ENCODE measurements around the gene RNF32.
"Not testable (repeated sequence)": the region's sequence is repeated elsewhere in the genome, so short reads cannot be mapped to it uniquely, and the experiment has no call there.

Gene RNF32

DNA sequence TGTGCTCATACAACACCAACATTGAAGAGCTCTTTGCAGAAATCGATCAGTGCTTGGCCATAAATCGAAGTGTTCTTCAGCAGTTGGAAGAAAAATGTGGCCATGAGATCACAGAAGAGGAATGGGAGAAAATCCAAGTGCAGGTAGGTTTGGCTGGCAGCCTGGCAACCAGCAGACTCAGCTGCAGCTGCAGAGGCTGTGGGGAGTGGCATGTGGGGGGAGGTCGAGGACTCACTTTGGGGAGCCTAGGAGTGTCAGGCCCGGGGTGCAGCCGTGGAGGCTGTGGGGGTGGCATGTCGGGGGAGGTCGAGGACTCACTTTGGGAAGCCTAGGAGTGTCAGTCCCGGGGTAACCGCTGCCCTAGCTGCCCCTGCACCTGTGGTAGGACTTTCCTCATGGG lies 35.1 kb downstream of the RNF32 start:
- DNase-seq (ENCODE audit: low read depth): no peak

DNA sequence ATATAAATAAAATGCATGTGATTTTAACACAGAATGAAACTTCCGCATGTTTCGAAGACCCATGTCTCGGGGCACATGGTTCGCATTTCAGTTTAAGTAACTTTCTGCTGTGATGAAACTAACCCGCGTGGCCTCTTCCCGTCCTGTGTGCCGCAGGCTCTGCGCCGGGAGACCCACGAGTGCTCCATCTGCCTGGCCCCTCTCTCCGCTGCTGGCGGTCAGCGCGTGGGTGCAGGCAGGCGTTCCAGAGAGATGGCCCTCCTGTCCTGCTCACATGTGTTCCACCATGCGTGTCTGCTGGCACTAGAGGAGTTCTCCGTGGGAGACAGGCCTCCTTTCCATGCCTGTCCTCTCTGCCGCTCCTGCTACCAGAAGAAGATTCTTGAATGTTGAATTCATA lies 35.7 kb downstream of the RNF32 start:
- no peak for DNase-seq (ENCODE audit: low read depth)

DNA sequence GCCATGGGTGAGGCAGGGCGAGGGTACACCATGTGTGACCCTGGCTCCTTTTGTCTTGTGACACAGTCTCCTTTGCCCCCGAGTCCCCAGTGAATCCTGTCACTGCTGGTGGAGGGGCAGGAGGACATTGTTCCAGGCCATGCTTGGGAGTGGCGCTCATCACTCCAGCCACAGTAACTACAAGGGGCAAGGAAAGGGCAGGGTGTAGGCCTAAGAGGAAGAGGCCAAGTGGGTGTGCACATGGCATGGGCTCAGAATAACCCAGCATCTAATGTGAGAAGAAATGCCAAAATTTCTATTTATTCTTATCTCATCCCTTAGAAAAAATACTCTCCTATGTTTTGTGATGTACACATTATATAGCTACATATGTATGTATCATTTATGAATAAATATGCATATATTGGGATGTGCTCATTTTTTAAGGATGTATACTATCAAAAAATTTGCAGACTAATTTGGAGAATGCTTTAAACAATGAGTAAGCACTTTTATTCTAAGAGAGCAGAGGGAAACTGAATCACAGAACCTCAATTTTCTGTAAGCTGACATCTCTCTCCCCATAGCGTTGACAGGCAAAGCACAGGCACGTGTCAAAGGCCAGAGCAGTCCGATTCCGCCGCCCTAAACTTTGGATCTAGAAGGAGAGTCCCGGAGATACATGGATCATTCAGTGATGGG lies 36.9 kb downstream of the RNF32 start:
- DNase-seq (ENCODE audit: low read depth): no peak

- DNase-seq (ENCODE audit: low read depth): no peak
Observed at GRCh38 chr7:156680281-156680680, 39.7 kb downstream of the RNF32 start.

DNA sequence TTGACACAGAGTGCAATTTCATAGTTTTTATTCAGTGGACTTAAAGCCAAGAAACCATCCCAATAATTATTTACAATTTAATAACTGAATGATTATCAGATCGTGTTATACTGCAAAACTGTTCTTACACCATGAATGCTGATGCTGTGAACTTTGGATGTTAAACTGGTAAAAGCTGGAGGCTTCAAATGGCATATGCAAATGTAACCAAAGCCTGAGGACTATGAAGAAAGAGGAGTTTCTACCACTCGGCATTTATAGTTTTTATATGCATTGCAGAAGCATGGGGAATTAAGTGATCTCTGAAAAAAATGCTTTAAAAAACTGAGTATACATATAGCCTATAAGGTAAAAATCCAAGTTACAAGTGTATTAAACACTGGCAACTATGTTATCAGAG lies 42.4 kb downstream of the RNF32 start:
- no peak for DNase-seq (ENCODE audit: low read depth)

DNA sequence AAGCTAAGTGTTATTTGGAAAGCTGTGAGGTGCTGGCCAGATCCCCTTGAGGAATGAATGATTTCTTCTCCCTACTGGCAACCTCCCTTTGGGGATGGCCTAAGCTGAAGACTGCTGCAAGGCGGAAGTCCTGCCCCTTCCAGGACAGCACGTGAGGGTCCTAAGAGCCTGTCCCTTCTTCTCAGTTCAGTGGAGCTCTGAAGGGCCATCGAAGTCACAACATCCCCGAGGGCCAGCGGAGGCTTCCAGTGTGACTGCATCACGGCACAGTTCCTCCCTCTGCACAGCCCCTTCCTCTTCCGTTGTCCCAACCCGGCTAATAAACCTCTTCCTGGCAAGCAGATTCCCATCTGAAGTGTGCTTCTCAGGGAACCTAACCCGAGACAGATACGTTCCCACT lies 43.7 kb downstream of the RNF32 start:
- no peak for DNase-seq (ENCODE audit: low read depth)

- DNase-seq (ENCODE audit: low read depth): no peak
Observed at GRCh38 chr7:156684661-156685060, 44.1 kb downstream of the RNF32 start.

GRCh38 chr7:156691764-156692163 lies 51.2 kb downstream of the RNF32 start:
- DNase-seq (ENCODE audit: low read depth): no peak

- DNase-seq (ENCODE audit: low read depth): no peak
Observed at GRCh38 chr7:156692849-156693248, 52.3 kb downstream of the RNF32 start.

DNA sequence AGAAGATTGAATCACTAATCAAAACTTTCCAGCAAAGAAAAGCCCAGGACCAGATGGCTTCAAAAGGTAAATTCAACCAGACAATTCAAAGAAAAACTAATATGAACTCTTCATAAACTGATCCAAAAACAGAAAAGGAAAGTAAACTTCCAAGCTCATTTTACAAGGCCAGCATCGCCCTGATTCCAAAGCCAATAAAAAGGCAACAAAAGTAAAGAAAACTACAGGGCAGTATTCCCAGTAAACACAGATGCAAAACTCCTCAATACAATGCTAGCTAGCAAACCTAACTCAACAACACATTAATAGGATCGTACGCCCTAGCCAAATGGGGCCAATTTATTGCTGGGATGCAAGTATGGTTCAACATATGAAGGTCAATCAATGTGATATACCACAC lies 53.1 kb downstream of the RNF32 start:
- DNase-seq (ENCODE audit: low read depth): no peak

- not testable (repeated sequence) for DNase-seq (ENCODE audit: low read depth)
Observed at GRCh38 chr7:156697283-156697682, 56.7 kb downstream of the RNF32 start.

GRCh38 chr7:156698512-156698911 lies 57.9 kb downstream of the RNF32 start:
- DNase-seq (ENCODE audit: low read depth): not testable (repeated sequence)

- DNase-seq (ENCODE audit: low read depth): not testable (repeated sequence)
Observed at GRCh38 chr7:156701787-156702186, 61.2 kb downstream of the RNF32 start.

DNA sequence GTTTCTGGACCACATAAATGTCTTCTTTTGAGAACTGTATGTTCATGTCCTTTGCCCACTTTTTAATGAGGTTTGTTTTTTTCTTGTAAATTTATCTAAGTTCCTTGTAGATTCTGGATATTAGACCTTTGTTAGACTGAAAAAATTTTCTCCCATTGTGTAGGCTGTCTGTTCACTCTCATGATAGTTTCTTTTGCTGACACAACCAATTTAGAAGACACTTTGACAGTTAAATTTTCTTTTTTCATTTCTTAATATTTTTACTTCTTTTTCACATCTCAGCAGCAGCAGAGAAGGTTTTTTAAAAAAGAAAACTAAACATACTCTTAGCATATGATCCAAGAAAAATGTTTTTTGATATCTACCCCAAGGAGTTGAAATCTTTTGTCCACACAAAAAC lies 61.8 kb downstream of the RNF32 start:
- no peak for DNase-seq (ENCODE audit: low read depth)

- DNase-seq (ENCODE audit: low read depth): no peak
Observed at GRCh38 chr7:156703209-156703608, 62.6 kb downstream of the RNF32 start.

GRCh38 chr7:156703773-156704482 lies 63.4 kb downstream of the RNF32 start:
- DNase-seq (ENCODE audit: low read depth): no peak

DNA sequence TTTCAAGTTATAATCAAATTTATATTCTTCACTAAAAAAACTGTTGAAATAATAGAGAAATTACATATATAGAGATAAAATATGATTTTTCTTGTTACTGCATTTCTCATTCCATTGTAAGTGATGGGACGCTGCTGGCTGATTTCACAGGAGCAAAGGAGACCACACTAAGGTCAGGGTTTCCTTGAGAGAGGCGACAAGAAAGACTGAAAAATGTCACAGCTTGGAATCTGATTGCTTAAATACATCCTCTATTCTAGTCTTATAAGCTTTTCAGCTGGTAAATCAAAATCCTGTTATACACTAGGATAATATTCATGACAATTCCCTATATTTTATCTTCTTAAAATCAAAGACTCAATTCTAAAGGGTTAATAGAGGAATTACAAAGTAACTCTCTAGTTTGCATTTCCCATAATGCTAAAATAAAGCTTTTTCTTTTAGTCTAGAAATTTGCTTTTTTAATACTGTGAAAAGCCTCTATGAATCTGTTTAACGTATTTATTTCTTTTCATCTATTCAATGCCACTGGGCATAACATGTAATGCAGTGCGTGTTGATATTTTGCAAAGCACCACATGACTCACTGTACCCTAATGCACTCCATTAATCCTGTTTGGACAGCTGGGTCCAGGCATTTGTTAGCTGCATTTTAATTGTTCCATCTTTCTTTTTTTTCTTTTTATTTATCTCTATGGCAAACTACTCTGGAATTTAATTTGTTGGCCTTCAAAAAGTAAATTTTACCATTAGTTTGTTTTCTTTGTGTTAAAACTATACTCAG lies 81.7 kb downstream of the RNF32 start:
- no peak for DNase-seq (ENCODE audit: low read depth)

- no peak for DNase-seq (ENCODE audit: low read depth)
Observed at GRCh38 chr7:156725073-156725472, 84.5 kb downstream of the RNF32 start.

- no peak for DNase-seq (ENCODE audit: low read depth)
Observed at GRCh38 chr7:156725936-156726335, 85.4 kb downstream of the RNF32 start.

Data from stimulated activated CD8-positive, alpha-beta memory T cell treated with anti-CD3 and anti-CD28 coated beads, Interleukin-15, amount 100 ng/mL, for 24 hours (primary cell).